ENCODE results near the gene PXDN.

The PXDN gene

DNA sequence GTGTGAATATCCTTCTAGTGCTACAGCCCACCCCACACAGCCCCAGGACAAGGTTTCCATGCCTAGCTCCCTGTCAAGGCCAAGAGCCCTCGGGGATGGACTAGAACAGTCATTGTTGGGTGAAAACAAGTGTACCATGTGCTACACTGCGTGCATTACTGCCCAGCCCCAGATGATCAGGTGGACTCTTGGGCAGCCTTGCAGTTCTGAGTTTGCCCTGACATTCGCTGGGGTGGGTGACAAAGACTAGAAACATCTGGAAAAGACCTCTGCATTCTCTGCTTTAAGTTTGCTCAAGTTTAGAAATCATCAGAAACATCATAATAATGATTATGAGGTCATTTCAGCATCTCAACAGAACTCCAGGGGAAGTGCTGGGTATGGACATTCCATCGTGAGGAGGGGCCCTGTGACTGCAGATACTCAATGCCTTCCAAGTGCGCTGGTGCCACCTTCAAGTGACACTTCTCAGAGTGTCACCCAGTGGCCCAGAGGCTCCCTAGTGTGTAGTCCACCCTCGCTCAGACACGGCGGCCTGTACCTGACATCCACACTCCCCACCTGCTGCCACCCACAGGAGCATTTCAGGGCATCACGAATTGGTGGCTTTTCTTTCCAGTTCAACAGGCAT is 5.3 kb upstream of the PXDN start:
- no peak for DNase-seq (ENCODE audit: low read depth, low spot score)
- in situ Hi-C loops (cut with HindIII; ENCODE audit: low sequenced_read_pairs), result no loop called here
- H3K4me3 ChIP-seq (ENCODE audit: low read depth, low read length), result no peak overlapping the region
- TF ChIP-seq, protein P1, sequence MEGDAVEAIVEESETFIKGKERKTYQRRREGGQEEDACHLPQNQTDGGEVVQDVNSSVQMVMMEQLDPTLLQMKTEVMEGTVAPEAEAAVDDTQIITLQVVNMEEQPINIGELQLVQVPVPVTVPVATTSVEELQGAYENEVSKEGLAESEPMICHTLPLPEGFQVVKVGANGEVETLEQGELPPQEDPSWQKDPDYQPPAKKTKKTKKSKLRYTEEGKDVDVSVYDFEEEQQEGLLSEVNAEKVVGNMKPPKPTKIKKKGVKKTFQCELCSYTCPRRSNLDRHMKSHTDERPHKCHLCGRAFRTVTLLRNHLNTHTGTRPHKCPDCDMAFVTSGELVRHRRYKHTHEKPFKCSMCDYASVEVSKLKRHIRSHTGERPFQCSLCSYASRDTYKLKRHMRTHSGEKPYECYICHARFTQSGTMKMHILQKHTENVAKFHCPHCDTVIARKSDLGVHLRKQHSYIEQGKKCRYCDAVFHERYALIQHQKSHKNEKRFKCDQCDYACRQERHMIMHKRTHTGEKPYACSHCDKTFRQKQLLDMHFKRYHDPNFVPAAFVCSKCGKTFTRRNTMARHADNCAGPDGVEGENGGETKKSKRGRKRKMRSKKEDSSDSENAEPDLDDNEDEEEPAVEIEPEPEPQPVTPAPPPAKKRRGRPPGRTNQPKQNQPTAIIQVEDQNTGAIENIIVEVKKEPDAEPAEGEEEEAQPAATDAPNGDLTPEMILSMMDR (IDR thresholded peaks at IDR 0.05; ENCODE audit: low read depth, low read length), result no peak

DNA sequence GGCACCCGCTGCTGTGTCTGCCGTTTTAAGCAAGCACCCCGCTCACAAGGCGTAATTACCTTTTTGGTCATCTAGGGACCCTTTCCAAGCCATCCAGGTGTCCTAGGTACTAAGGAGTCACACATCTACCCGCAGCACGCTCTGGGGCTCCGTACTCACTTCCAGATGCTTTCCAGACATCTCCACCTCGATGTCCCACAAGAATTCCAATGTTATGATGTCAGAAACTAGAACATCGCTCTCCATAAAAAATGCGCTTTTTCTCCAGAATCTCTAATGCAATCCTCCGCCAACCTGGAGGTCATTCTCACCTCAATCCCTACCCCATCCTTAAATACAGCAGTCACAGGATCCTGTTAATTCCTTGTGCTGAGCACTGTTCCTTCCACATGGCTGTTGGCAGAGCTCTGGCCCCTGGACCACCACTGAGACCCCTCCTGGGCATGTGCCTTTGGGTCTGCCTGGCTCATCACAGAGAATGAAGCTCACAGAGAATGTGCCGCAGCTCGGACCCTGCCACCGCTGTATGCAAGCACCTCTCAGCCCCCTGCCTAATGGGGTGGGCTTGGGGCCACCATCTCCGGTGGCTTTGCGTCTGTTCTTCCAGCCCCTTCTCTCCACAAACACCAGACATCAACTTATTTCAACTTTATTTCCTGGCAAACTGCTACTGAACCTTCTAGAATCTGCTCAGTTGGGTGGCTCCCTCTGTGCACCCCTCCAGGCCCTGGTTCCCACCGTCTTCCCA is 4.6 kb upstream of the PXDN start:
- H3K4me3 ChIP-seq (ENCODE audit: low read depth, low read length), result no peak overlapping the region
- in situ Hi-C loops (cut with HindIII; ENCODE audit: low sequenced_read_pairs), result no loop called here
- no peak for DNase-seq (ENCODE audit: low read depth, low spot score)
- TF ChIP-seq, protein P1 (IDR thresholded peaks at IDR 0.05; ENCODE audit: low read depth, low read length), result no peak

DNA sequence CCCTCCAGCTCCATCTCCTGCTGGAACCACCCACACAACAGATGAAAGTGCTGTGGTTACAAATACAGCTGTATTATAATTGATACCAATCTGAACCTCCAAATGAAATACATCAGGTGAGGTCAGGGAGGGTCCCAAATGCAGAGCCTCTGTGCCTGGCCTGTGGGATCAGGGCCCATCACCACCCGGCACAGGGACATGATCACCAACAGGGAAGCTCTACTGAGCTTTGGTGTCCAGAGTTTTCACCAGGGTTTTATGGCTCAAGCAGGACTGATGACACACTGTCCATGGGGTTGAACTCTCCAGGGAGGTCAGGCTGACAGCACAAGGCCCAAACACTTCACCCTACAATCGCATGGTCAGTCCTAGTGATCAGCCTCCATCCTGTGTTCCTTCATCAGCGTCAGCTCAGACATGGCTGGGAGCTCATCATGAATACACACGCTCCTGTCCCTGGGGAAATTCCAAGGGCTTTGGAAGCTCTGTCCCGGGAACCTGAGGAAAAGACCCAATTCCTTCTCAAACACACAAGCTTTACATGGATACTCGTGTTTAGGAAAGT is 3.9 kb upstream of the PXDN start:
- H3K4me3 ChIP-seq (ENCODE audit: low read depth, low read length), result no peak overlapping the region
- in situ Hi-C loops (cut with HindIII; ENCODE audit: low sequenced_read_pairs), result no loop called here
- TF ChIP-seq, protein P1 (IDR thresholded peaks at IDR 0.05; ENCODE audit: low read depth, low read length), result no peak
- no peak for DNase-seq (ENCODE audit: low read depth, low spot score)

DNA sequence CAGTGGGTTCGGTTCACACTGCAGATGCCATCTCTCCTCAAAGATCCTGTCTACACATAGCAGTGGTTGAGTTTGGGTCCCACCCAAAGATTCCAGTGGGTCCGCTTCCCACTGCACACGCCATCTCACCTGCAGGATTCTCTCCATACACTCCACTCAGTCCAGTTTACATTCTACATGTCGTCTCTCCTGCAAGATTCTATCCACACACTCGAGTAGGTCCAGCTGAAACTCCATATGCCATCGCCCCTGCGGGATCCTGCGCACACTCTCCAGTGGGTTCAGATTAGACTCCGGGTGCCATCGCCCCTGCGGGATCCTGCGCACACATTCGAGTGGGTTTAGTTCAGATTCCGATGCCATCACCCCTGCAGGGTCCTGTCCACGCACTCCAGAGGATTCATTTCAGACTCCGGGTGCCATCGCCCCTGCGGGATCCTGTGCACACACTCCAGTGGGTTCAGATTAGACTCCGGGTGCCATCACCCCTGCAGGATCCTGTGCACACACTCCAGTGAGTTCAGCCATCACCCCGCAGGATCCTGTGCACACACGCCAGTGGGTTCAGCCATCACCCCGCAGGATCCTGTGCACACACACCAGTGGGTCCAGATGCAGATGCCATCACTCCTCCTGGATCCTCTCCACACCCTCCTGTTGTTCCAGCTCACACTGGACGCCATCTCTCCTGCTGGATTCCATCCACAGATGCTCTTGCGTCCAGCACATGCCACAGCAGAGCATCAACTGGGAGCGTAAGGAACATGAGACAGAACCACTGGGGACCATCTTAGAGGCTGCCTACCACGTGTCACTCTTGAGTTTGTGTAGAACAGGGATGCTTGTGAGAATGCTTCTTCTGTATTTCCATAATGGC is 3.0 kb upstream of the PXDN start:
- H3K4me3 ChIP-seq (ENCODE audit: low read depth, low read length), result no peak overlapping the region
- in situ Hi-C loops (cut with HindIII; ENCODE audit: low sequenced_read_pairs), result no loop called here
- DNase-seq (ENCODE audit: low read depth, low spot score), result no peak
- TF ChIP-seq, protein P1 (IDR thresholded peaks at IDR 0.05; ENCODE audit: low read depth, low read length), result no peak

DNA sequence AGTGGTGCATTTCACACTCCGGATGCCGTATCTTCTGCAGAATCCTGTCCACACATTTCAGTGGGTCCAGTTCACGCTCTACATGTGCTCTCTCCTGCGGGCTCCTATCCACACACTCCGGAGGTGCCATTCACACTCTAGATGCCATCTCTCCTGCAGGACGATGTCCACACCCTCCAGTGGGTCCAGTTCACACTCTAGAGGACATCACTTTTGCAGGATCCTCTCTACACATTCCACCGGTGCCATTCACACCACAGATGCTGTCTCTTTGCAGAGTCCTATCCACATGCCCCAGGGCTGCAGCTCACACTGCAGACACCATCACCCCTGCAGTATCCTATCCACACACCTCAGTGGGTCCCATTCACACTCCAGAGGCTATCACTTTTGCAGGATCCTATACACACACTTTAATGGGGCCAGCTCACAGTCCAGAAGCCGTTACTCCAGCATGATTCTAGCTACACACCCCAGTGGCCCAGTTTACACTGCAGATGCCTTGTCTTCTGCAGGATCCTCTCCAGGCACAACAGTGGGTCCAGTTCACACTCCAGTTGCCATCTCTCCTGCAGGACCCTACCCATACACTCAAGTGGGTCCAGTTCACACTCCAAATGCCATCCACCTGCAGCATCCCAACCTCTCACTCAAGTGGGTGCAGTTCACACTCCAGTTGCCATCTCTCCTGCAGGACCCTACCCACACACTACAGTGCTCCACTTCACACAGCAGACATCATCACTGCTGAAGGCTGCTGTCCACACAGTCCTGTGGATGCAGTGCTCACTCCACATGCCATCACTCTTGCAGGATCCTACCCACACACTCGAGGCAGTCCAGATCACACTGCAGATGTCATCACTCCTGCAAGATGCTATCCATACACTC is 2.1 kb upstream of the PXDN start:
- no peak overlapping the region for H3K4me3 ChIP-seq (ENCODE audit: low read depth, low read length)
- DNase-seq (ENCODE audit: low read depth, low spot score), result no peak
- TF ChIP-seq, protein P1 (IDR thresholded peaks at IDR 0.05; ENCODE audit: low read depth, low read length), result no peak
- in situ Hi-C loops (cut with HindIII; ENCODE audit: low sequenced_read_pairs), result no loop called here
